ENCODE measurements around the gene DIAPH1.

Gene DIAPH1

GRCh38 chr5:141565826-141566570 is 52.8 kb downstream of the DIAPH1 start:
- TF ChIP-seq EZH2phosphoT487 (IDR thresholded peaks at IDR 0.05; ENCODE audit: borderline replicate concordance, low read length), result no peak
- TF ChIP-seq CTCF (IDR thresholded peaks at IDR 0.05; ENCODE audit: low read depth, low read length, poor library complexity, severe bottlenecking), result no peak
- H3K4me3 ChIP-seq (ENCODE audit: low read length), result no peak overlapping the region
- peaks cover 17% of the 10 kb centered on the region for H3K4me1 ChIP-seq (ENCODE audit: control insufficient read depth, low read length)
- no peaks in the 10 kb centered on the region for H3K27me3 ChIP-seq (ENCODE audit: control insufficient read depth, low read length)
- no peaks in the 10 kb centered on the region for H3K79me2 ChIP-seq (ENCODE audit: control insufficient read depth, low read length)
- H3K9me3 ChIP-seq (ENCODE audit: control insufficient read depth, insufficient read depth, low read length), result no peaks in the 10 kb centered on the region
- H3K27ac ChIP-seq (ENCODE audit: low read depth, low read length), result no peak overlapping the region
- no peak overlapping the region for H3K4me2 ChIP-seq (ENCODE audit: low read length)
- no peaks in the 10 kb centered on the region for H4K20me1 ChIP-seq (ENCODE audit: control insufficient read depth, insufficient read depth, low read depth, low read length)
- peaks cover 84% of the 10 kb centered on the region for H3K36me3 ChIP-seq (ENCODE audit: control insufficient read depth, low read length)
- H3K9me2 ChIP-seq (replicated peaks; ENCODE audit: control insufficient read depth, low read length), result no peaks in the 10 kb centered on the region
- H3F3A ChIP-seq (ENCODE audit: control insufficient read depth, insufficient read depth), result peaks cover 29% of the 10 kb centered on the region

- H3K9me2 ChIP-seq (replicated peaks; ENCODE audit: control insufficient read depth, low read length), result no peaks in the 10 kb centered on the region
- H3K4me2 ChIP-seq (ENCODE audit: low read length), result peak overlapping the region; percentile 25; the same call in 1 of the 2 replicates
- no peak overlapping the region for H3K4me3 ChIP-seq (ENCODE audit: low read length)
- H3K4me1 ChIP-seq (ENCODE audit: control insufficient read depth, low read length), result peaks cover 8% of the 10 kb centered on the region
- no peaks in the 10 kb centered on the region for H4K20me1 ChIP-seq (ENCODE audit: control insufficient read depth, insufficient read depth, low read depth, low read length)
- no peaks in the 10 kb centered on the region for H3K9me3 ChIP-seq (ENCODE audit: control insufficient read depth, insufficient read depth, low read length)
- H3K36me3 ChIP-seq (ENCODE audit: control insufficient read depth, low read length), result peaks cover 74% of the 10 kb centered on the region
- H3K79me2 ChIP-seq (ENCODE audit: control insufficient read depth, low read length), result no peaks in the 10 kb centered on the region
- no peak for TF ChIP-seq EZH2phosphoT487 (IDR thresholded peaks at IDR 0.05; ENCODE audit: borderline replicate concordance, low read length)
- peak; percentile 98 for TF ChIP-seq CTCF (IDR thresholded peaks at IDR 0.05; ENCODE audit: low read depth, low read length, poor library complexity, severe bottlenecking)
- H3F3A ChIP-seq (ENCODE audit: control insufficient read depth, insufficient read depth), result peaks cover 21% of the 10 kb centered on the region; the same call in 1 of the 2 replicates
- H3K27me3 ChIP-seq (ENCODE audit: control insufficient read depth, low read length), result no peaks in the 10 kb centered on the region
- H3K27ac ChIP-seq (ENCODE audit: low read depth, low read length), result peak overlapping the region; percentile 26
Measured at GRCh38 chr5:141564216-141564692, 54.5 kb downstream of the DIAPH1 start.

- Histone ChIP-seq H3F3A (ENCODE audit: control insufficient read depth, insufficient read depth) (peaks cover 11% of the 10 kb centered on the region; the same call in 1 of the 2 replicates), H3K9me3 (ENCODE audit: control insufficient read depth, insufficient read depth, low read length) (no peaks in the 10 kb centered on the region), H3K4me3 (ENCODE audit: low read length) (no peak overlapping the region), H3K27ac (ENCODE audit: low read depth, low read length) (no peak overlapping the region), H3K27me3 (ENCODE audit: control insufficient read depth, low read length) (no peaks in the 10 kb centered on the region), H4K20me1 (ENCODE audit: control insufficient read depth, insufficient read depth, low read depth, low read length) (no peaks in the 10 kb centered on the region), H3K9me2 (replicated peaks; ENCODE audit: control insufficient read depth, low read length) (no peaks in the 10 kb centered on the region), H3K79me2 (ENCODE audit: control insufficient read depth, low read length) (no peaks in the 10 kb centered on the region), H3K4me1 (ENCODE audit: control insufficient read depth, low read length) (peaks cover 30% of the 10 kb centered on the region), H3K4me2 (ENCODE audit: low read length) (no peak overlapping the region), H3K36me3 (ENCODE audit: control insufficient read depth, low read length) (peaks cover 65% of the 10 kb centered on the region)
- peak; percentile 37 for TF ChIP-seq CTCF (IDR thresholded peaks at IDR 0.05; ENCODE audit: low read depth, low read length, poor library complexity, severe bottlenecking)
- no peak for TF ChIP-seq EZH2phosphoT487 (IDR thresholded peaks at IDR 0.05; ENCODE audit: borderline replicate concordance, low read length)
Measured at GRCh38 chr5:141560725-141561483, 57.9 kb downstream of the DIAPH1 start.

Data from DOHH2 (cell line).